Measurements from ENCODE around the gene ROBO2.

Gene ROBO2

DNA sequence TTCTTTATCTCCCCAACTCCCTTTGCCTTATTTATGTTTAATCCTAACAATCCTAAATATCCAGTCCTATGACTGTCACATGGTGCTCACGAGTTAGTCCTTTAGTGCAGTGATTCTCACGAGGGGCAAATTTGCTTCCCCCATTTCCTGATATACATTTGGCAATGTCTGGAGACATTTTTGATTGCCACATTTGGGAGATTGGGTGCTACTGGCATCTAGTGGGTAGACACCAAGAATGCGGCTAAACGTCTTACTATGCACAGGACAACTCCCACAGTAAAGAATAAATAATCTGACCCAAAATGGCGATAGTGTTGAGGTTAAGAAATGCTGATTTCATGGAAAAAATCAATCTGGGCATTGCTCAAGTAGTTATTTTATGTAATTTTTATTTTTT is 466.5 kb downstream of the ROBO2 start:
- TF ChIP-seq, protein P1, sequence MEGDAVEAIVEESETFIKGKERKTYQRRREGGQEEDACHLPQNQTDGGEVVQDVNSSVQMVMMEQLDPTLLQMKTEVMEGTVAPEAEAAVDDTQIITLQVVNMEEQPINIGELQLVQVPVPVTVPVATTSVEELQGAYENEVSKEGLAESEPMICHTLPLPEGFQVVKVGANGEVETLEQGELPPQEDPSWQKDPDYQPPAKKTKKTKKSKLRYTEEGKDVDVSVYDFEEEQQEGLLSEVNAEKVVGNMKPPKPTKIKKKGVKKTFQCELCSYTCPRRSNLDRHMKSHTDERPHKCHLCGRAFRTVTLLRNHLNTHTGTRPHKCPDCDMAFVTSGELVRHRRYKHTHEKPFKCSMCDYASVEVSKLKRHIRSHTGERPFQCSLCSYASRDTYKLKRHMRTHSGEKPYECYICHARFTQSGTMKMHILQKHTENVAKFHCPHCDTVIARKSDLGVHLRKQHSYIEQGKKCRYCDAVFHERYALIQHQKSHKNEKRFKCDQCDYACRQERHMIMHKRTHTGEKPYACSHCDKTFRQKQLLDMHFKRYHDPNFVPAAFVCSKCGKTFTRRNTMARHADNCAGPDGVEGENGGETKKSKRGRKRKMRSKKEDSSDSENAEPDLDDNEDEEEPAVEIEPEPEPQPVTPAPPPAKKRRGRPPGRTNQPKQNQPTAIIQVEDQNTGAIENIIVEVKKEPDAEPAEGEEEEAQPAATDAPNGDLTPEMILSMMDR (IDR thresholded peaks at IDR 0.05) = no peak

DNA sequence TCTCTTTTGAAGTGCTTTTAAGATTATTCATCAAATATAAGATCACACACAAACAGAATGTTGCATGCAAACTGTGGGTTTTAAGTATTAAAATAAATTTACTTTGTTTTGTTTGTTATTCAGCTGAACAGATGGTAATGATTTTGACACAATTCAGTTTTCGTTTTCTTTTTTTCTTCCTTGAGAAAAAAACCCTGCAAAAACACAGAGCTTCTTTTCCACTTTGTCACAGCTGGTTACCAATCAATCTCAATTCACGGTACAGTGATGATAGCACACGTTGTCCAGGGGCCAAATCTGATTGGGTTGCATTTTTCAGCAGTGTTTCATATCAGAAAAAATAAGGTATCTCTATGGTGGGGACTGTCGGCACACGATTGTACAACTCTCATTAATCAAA is 473.6 kb downstream of the ROBO2 start:
- TF ChIP-seq, protein P1 (IDR thresholded peaks at IDR 0.05) = no peak

DNA sequence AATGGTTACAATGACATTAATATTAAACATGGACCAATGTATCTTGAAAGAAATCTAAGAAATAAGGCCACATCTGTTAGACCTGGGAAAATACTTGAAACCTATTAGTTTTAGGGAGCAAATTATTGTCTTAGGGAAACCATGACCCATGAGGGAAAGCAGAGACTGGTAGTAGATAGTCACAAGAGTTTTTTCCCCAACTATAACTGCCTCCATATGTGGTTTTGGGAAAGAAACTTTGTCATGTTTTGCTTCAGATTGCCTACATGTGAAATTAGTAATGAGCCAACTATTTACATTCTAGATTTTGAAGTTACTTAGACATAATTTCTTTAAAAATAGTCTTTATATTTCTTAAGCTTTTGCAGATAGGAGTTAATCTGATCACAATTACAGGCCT is 474.9 kb downstream of the ROBO2 start:
- TF ChIP-seq, protein P1 (IDR thresholded peaks at IDR 0.05) = no peak

DNA sequence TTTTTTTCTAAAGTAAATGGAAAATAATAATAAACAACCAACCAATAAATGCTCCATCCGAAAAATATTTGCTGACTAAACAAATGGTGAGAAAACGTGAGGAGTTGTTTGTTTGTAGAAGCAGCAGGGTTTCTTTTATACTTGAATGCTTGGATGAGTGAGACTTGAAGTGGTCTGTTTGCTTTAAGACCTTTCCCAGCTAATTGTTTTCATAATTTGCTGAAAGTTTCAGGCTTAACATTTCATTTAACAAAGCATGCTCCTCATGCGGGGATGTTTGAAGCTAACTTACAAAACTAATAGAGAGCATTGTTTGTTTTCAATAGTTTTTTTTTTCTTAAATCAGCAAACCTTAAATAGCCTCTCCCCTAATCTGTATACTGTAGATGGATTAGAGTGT is 484.6 kb downstream of the ROBO2 start:
- TF ChIP-seq, protein P1 (IDR thresholded peaks at IDR 0.05) = no peak

DNA sequence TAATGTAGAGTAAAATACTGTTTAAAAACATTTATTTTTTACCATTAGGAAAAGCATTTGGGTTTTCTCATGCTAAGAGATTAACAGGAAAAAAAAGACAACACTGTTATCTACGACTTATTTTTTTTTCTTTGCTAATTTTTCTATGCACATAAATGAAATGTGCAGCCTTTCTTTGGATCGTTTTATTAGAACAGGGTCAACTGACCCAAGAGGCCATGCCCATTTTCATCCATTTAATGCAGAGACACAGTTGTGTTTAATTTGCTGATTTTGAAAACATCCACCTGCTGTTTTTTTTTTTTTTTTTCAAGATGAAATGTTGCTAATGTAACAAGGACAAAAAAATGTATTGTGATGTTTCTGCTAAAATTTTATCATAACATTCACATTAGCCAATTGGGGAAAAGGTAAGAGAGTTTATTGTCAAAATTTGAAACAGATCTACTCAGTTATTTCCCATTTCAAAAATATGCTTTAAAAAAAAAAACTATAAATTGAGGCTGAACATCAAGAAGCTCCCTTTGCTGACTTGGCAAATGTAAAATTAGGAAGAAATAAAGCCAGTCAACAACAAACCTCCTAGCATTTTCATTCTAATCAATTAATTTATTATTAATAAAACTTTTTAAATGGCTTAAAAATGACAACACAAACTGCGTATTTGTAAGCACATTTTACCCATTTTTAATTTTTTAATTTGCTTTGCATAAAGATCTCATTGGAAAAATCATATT is 485.2 kb downstream of the ROBO2 start:
- TF ChIP-seq, protein P1 (IDR thresholded peaks at IDR 0.05) = no peak

DNA sequence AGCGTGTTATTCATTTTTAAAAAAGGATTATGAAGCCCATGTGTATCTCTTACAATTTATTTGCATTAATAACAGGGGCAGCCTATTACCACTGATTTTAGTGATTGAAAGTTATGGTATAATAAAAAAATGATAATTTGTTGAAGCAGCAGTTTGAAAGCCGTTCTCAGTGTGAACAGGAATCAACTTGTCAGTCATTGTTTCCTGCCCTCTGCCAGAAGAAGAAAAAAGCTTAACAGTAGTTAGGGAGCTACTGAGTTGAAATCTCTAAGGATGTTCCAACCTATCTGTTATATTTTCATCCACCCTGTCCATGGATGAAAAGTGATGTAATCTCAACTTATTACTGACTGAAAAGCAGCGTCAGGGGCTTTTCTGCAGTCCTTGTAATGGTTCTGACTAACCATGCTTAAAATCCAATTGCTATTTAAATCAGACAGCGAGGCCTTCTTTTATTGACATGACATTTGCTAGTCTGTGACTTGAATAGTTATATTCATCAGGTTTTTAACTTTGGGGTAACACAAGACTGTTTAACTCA is 486.7 kb downstream of the ROBO2 start:
- TF ChIP-seq, protein P1 (IDR thresholded peaks at IDR 0.05) = no peak

DNA sequence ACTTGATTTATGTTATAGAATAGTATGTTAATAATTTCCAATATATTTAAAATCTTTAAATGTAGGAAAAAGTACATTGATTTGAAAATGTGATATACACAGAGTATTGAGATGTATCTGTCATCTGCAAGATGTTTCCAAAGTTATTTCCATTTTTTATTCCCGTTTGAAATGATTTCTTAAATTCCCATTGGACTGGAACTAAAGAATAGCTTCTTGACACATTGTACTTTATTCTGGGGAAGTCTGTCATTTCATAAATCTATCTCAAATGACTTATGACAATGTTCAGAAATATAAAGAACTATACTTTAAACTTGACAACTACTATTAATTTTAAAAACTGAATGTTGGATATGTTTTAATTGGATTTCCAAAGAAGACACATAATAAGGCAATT is 489.6 kb downstream of the ROBO2 start:
- TF ChIP-seq, protein P1 (IDR thresholded peaks at IDR 0.05) = no peak
